Neural cell (in vitro differentiated cells): ENCODE data around the gene METTL24. TPM values are rescaled to one million over a fixed set of nuclear protein-coding genes. Genes with fewer than 3 reads are reported as not detected.

Experiments used
- H2AFZ ChIP-seq: fragments of 200-600, 300-800 bp; sonication (generic), shearing (Covaris generic); 2 replicates; pipeline ENCODE4 v1.6.0; 2014; ENCODE audit warnings: low read depth, mild to moderate bottlenecking, antibody characterized with exemption, low read length, moderate library complexity
- H3F3A ChIP-seq: fragments of 200-600 bp; shearing (Covaris generic); 2 replicates; pipeline ENCODE4 v1.6.1; 2016; ENCODE audit warnings: mild to moderate bottlenecking, moderate library complexity, mixed read lengths, antibody characterized with exemption, low read length; ENCODE audit not compliant: insufficient read depth, poor library complexity, severe bottlenecking
- H3K27ac ChIP-seq: fragments of 200-600, 300-800 bp; sonication (generic), shearing (Covaris generic); 2 replicates; pipeline ENCODE4 v1.5.1; 2014; ENCODE audit warnings: mild to moderate bottlenecking, low read length, moderate library complexity
- H3K27me3 ChIP-seq: fragments of 300-800, 200-600 bp; sonication (generic), shearing (Covaris generic); 2 replicates; pipeline ENCODE4 v1.6.0; 2014; ENCODE audit warnings: mild to moderate bottlenecking, low read depth, low read length, moderate library complexity; ENCODE audit not compliant: insufficient read depth
- H3K36me3 ChIP-seq: fragments of 300-800, 200-600 bp; sonication (generic), shearing (Covaris generic); 2 replicates; pipeline ENCODE4 v1.5.1; 2014; ENCODE audit warnings: mild to moderate bottlenecking, antibody characterized with exemption, low read length, moderate library complexity; ENCODE audit not compliant: insufficient read depth
- H3K4me2 ChIP-seq: fragments of 300-800, 200-600 bp; sonication (generic), shearing (Covaris generic); 2 replicates; pipeline ENCODE4 v1.6.0; 2014; ENCODE audit warnings: mild to moderate bottlenecking, low read length
- H3K4me3 ChIP-seq: fragments of 300-800, 200-600 bp; sonication (generic), shearing (Covaris generic); 2 replicates; pipeline ENCODE4 v1.5.1; 2014; ENCODE audit warnings: mild to moderate bottlenecking, low read length, moderate library complexity
- H3K79me2 ChIP-seq: fragments of 200-600 bp; shearing (Covaris generic); replicated peaks from 2 replicates; pipeline ENCODE4 v1.6.0; 2014; ENCODE audit warnings: mild to moderate bottlenecking, low read length, moderate library complexity; ENCODE audit not compliant: insufficient read depth
- H3K9ac ChIP-seq: fragments of 300-800, 200-600 bp; sonication (generic), shearing (Covaris generic); 2 replicates; pipeline ENCODE4 v1.6.1; 2016; ENCODE audit warnings: mild to moderate bottlenecking, low read length, mixed read lengths
- H3K9me2 ChIP-seq: fragments of 200-600 bp; shearing (Covaris generic); 2 replicates; pipeline ENCODE4 v1.6.1; 2016; ENCODE audit warnings: mild to moderate bottlenecking, low read length, mixed read lengths; ENCODE audit not compliant: insufficient read depth
- H3K9me3 ChIP-seq: fragments of 200-600, 300-800 bp; sonication (generic), shearing (Covaris generic); 2 replicates; pipeline ENCODE4 v1.6.1; 2016; ENCODE audit warnings: mild to moderate bottlenecking, mixed run types, low read length, moderate library complexity, mixed read lengths
- H4K20me1 ChIP-seq: fragments of 200-600 bp; shearing (Covaris generic); 2 replicates; pipeline ENCODE4 v1.6.1; 2016; ENCODE audit warnings: mild to moderate bottlenecking, mixed run types; ENCODE audit not compliant: insufficient read depth
- CTCF ChIP-seq: fragments of 450-650 bp; IDR thresholded peaks from 2 replicates; pipeline ENCODE4 v1.5.1; 2014; ENCODE audit warnings: antibody characterized with exemption, mild to moderate bottlenecking, moderate library complexity; ENCODE audit not compliant: poor library complexity, severe bottlenecking
- EP300 ChIP-seq: fragments of 450-650 bp; conservative IDR thresholded peaks from 2 replicates; pipeline ENCODE4 v1.6.1; 2014; ENCODE audit warnings: antibody characterized with exemption, mild to moderate bottlenecking, moderate library complexity; ENCODE audit not compliant: poor library complexity, severe bottlenecking
- EZH2 ChIP-seq: fragments of 200-600, 300-800 bp; shearing (Covaris generic), sonication (generic); IDR thresholded peaks from 2 replicates; pipeline ENCODE4 v1.6.1; 2014; ENCODE audit warnings: antibody characterized with exemption, low read length, borderline replicate concordance, mild to moderate bottlenecking; ENCODE audit not compliant: insufficient read depth, poor library complexity, severe bottlenecking
- MXI1 ChIP-seq: fragments of 450-650 bp; conservative IDR thresholded peaks from 2 replicates; pipeline ENCODE4 v1.6.1; 2014; ENCODE audit warnings: antibody characterized with exemption, mild to moderate bottlenecking; ENCODE audit not compliant: poor library complexity, severe bottlenecking
- POLR2AphosphoS5 ChIP-seq: IDR thresholded peaks from 2 replicates; pipeline ENCODE4 v1.6.1; 2012
- RAD21 ChIP-seq: fragments of 450-650 bp; conservative IDR thresholded peaks from 2 replicates; pipeline ENCODE4 v1.6.1; 2014; ENCODE audit warnings: antibody characterized with exemption, mild to moderate bottlenecking, moderate library complexity
- REST ChIP-seq: IDR thresholded peaks from 2 replicates; pipeline ENCODE4 v1.6.1; 2012; ENCODE audit warnings: borderline replicate concordance
- SMC3 ChIP-seq: fragments of 450-650 bp; conservative IDR thresholded peaks from 2 replicates; pipeline ENCODE4 v1.6.1; 2014; ENCODE audit warnings: antibody characterized with exemption, mild to moderate bottlenecking, moderate library complexity; ENCODE audit not compliant: poor library complexity
- TAF1 ChIP-seq: IDR thresholded peaks from 2 replicates; pipeline ENCODE4 v1.6.1; 2012; ENCODE audit warnings: low read depth
- polyA plus RNA-seq: library from polyadenylated mRNA; depleted of rRNA; stranded (reverse); fragments of >200 nt; gene quantifications from 2 replicates; pipeline ENCODE4 v1.2.3, GENCODE V29; 2014

Gene METTL24
- polyA plus RNA-seq, 1 donor from 2014 or later: not detected

- H3K9me3 ChIP-seq: no peaks in the 10 kb centered on the region
- no peak overlapping the region for H3K27ac ChIP-seq
- no peak overlapping the region for H3K4me3 ChIP-seq
- no peak for TF ChIP-seq RAD21
- no peak for TF ChIP-seq CTCF
- no peaks in the 10 kb centered on the region for H3K79me2 ChIP-seq
- no peaks in the 10 kb centered on the region for H3F3A ChIP-seq
- no peaks in the 10 kb centered on the region for H3K36me3 ChIP-seq
- no peaks in the 10 kb centered on the region for H3K9me2 ChIP-seq
- no peaks in the 10 kb centered on the region for H4K20me1 ChIP-seq
- no peak overlapping the region for H2AFZ ChIP-seq
- H3K27me3 ChIP-seq: no peaks in the 10 kb centered on the region
- H3K9ac ChIP-seq: no peak overlapping the region
- H3K4me2 ChIP-seq: no peak overlapping the region
Observed at GRCh38 chr6:110328259-110328658, 29.9 kb downstream of the METTL24 start.

GRCh38 chr6:110327391-110327790 is 30.8 kb downstream of the METTL24 start:
- H3K27ac ChIP-seq: no peak overlapping the region
- H3K9me2 ChIP-seq: no peaks in the 10 kb centered on the region
- H4K20me1 ChIP-seq: no peaks in the 10 kb centered on the region
- H3K9me3 ChIP-seq: no peaks in the 10 kb centered on the region
- H3K79me2 ChIP-seq: no peaks in the 10 kb centered on the region
- no peak overlapping the region for H3K4me2 ChIP-seq
- no peaks in the 10 kb centered on the region for H3K27me3 ChIP-seq
- no peak overlapping the region for H3K9ac ChIP-seq
- no peaks in the 10 kb centered on the region for H3F3A ChIP-seq
- no peak overlapping the region for H2AFZ ChIP-seq
- TF ChIP-seq SMC3: no peak
- no peak for TF ChIP-seq CTCF
- no peak for TF ChIP-seq MXI1
- no peak for TF ChIP-seq EP300
- no peak for TF ChIP-seq POLR2AphosphoS5
- TF ChIP-seq EZH2: no peak
- TF ChIP-seq TAF1: no peak
- TF ChIP-seq REST: no peak
- no peak overlapping the region for H3K4me3 ChIP-seq
- no peaks in the 10 kb centered on the region for H3K36me3 ChIP-seq
